ENCODE results near the gene SYT3.

Gene SYT3

GRCh38 chr19:50667177-50667758 is 27.6 kb upstream of the SYT3 start:
- no peak for TF ChIP-seq CTCF (IDR thresholded peaks at IDR 0.05; ENCODE audit: borderline replicate concordance, insufficient read depth, low read depth, low read length)
- H3K4me3 ChIP-seq (ENCODE audit: low read depth, low read length) = no peak overlapping the region

- H3K4me3 ChIP-seq (ENCODE audit: low read depth, low read length) = no peak overlapping the region
Observed at GRCh38 chr19:50666346-50667176, 26.9 kb upstream of the SYT3 start.

GRCh38 chr19:50664204-50664603 is 24.5 kb upstream of the SYT3 start:
- no peak overlapping the region for H3K4me3 ChIP-seq (ENCODE audit: low read depth, low read length)
- TF ChIP-seq CTCF (IDR thresholded peaks at IDR 0.05; ENCODE audit: borderline replicate concordance, insufficient read depth, low read depth, low read length) = no peak

More at GRCh38 chr19:50666346-50667176, 26.9 kb upstream of the SYT3 start:
- TF ChIP-seq CTCF (IDR thresholded peaks at IDR 0.05; ENCODE audit: borderline replicate concordance, insufficient read depth, low read depth, low read length) = no peak

GRCh38 chr19:50663482-50663790 is 23.8 kb upstream of the SYT3 start:
- no peak for TF ChIP-seq CTCF (IDR thresholded peaks at IDR 0.05; ENCODE audit: borderline replicate concordance, insufficient read depth, low read depth, low read length)
- H3K4me3 ChIP-seq (ENCODE audit: low read depth, low read length) = no peak overlapping the region

- no peak overlapping the region for H3K4me3 ChIP-seq (ENCODE audit: low read depth, low read length)
- no peak for TF ChIP-seq CTCF (IDR thresholded peaks at IDR 0.05; ENCODE audit: borderline replicate concordance, insufficient read depth, low read depth, low read length)
Observed at GRCh38 chr19:50662651-50663481, 23.2 kb upstream of the SYT3 start.

- H3K4me3 ChIP-seq (ENCODE audit: low read depth, low read length) = no peak overlapping the region
- TF ChIP-seq CTCF (IDR thresholded peaks at IDR 0.05; ENCODE audit: borderline replicate concordance, insufficient read depth, low read depth, low read length) = no peak
Observed at GRCh38 chr19:50661766-50662650, 22.3 kb upstream of the SYT3 start.
